Keratinocyte (primary cell): ENCODE measurements around the gene AQP6. TPM values are rescaled to one million over a fixed set of nuclear protein-coding genes. Genes with fewer than 3 reads are reported as not detected.

ENCODE experiments used
- DNase-seq: peaks from one replicate; pipeline ENCODE4 v3.0.0-alpha.2; 2011; ENCODE audit warnings: low read depth, missing footprints, low spot score
- FAIRE-seq: peaks from 2 replicates; lab custom pipeline; 2011; peaks lifted over from hg19 to GRCh38; lab: Jason Lieb, UNC
- H2AFZ ChIP-seq: 2 replicates; pipeline ENCODE4 v1.6.0; 2012; ENCODE audit warnings: low read length, control low read depth, inconsistent platforms; ENCODE audit not compliant: control insufficient read depth
- H3K27ac ChIP-seq: 2 replicates; pipeline ENCODE4 v1.5.1; 2011; ENCODE audit warnings: low read length; ENCODE audit not compliant: control insufficient read depth, insufficient read depth
- H3K27me3 ChIP-seq: 3 replicates; pipeline ENCODE4 v1.6.0; 2011; ENCODE audit warnings: low read length; ENCODE audit not compliant: control insufficient read depth, insufficient read depth; ENCODE audit errors: extremely low read depth
- H3K36me3 ChIP-seq, 2 experiments: 2 replicates in 1 of 2; 3 replicates in 1 of 2; pipeline ENCODE4 v1.5.1; 2011; ENCODE audit warnings: low read length in 2 of 2, mild to moderate bottlenecking in 1 of 2; ENCODE audit not compliant: control insufficient read depth in 2 of 2, insufficient read depth in 2 of 2; ENCODE audit errors: extremely low read depth in 1 of 2
- H3K4me1 ChIP-seq: 3 replicates; pipeline ENCODE4 v1.5.1; 2011; ENCODE audit warnings: low read length; ENCODE audit not compliant: control insufficient read depth, insufficient read depth; ENCODE audit errors: extremely low read depth
- H3K4me2 ChIP-seq: 3 replicates; pipeline ENCODE4 v1.6.0; 2011; ENCODE audit warnings: low read depth, low read length; ENCODE audit not compliant: control insufficient read depth, insufficient read depth; ENCODE audit errors: extremely low read depth
- H3K4me3 ChIP-seq, 3 experiments: fragments of 200-600 bp in 1 of 3; sonication (generic) in 1 of 3; 2 replicates in 2 of 3; 3 replicates in 1 of 3; pipeline ENCODE4 v1.5.1; 2011 to 2016; ENCODE audit warnings: low read length in 3 of 3, mild to moderate bottlenecking in 3 of 3, control low read depth in 2 of 3, inconsistent platforms in 1 of 3, low read depth in 1 of 3, mixed read lengths in 1 of 3, mixed run types in 1 of 3, moderate library complexity in 1 of 3; ENCODE audit not compliant: control insufficient read depth in 2 of 3, insufficient read depth in 2 of 3; ENCODE audit errors: extremely low read depth in 1 of 3
- H3K79me2 ChIP-seq: 2 replicates; pipeline ENCODE4 v1.6.0; 2012; ENCODE audit warnings: low read length; ENCODE audit not compliant: control insufficient read depth, insufficient read depth
- H3K9ac ChIP-seq: 3 replicates; pipeline ENCODE4 v1.6.0; 2011; ENCODE audit warnings: low read length; ENCODE audit not compliant: control insufficient read depth, insufficient read depth; ENCODE audit errors: extremely low read depth
- H3K9me1 ChIP-seq: 3 replicates; pipeline ENCODE4 v1.6.0; 2011; ENCODE audit warnings: low read length; ENCODE audit not compliant: control insufficient read depth, insufficient read depth; ENCODE audit errors: extremely low read depth
- H3K9me3 ChIP-seq: 2 replicates; pipeline ENCODE4 v1.5.1; 2012; ENCODE audit warnings: low read depth, low read length; ENCODE audit not compliant: control insufficient read depth
- H4K20me1 ChIP-seq: 3 replicates; pipeline ENCODE4 v1.6.0; 2011; ENCODE audit warnings: low read length; ENCODE audit not compliant: control insufficient read depth, insufficient read depth; ENCODE audit errors: extremely low read depth
- CTCF ChIP-seq, 3 experiments: IDR thresholded peaks in 1 of 3; conservative IDR thresholded peaks in 1 of 3; optimal IDR thresholded peaks in 1 of 3; 2 replicates in 2 of 3; 3 replicates in 1 of 3; pipeline versions ENCODE3 to v1.5.1; 2011; ENCODE audit warnings: low read length in 3 of 3, mild to moderate bottlenecking in 3 of 3, moderate library complexity in 2 of 3, control low read depth in 1 of 3, inconsistent platforms in 1 of 3; ENCODE audit not compliant: insufficient read depth in 2 of 3; ENCODE audit errors: extremely low read depth in 1 of 3
- EZH2 ChIP-seq: IDR thresholded peaks from one replicate; pipeline ENCODE4 v1.6.1; 2012; ENCODE audit warnings: inconsistent platforms, mild to moderate bottlenecking, low read length, moderate library complexity
- dilution Hi-C: fragments of 300-500 bp; cut with MboI; formaldehyde crosslinking; loops from one replicate; pipeline ENCODE4 v1.7.0; 2020; ENCODE audit warnings: low sequenced_read_pairs; ENCODE audit not compliant: extremely low pct_ligation_motif_present
- polyA plus RNA-seq, 5 experiments: library from polyadenylated mRNA; depleted of rRNA in 3 of 5; stranded (reverse) in 3 of 5; stranded (forward) in 1 of 5; unstranded in 1 of 5; fragments of >200 nt; gene quantifications; 1 replicate in 1 of 5; 2 replicates in 3 of 5; 3 replicates in 1 of 5; pipeline versions ENCODE4 v1.2.1 to v1.2.3, GENCODE V29; 2011 to 2012; ENCODE audit warnings: missing spikeins in 2 of 5, low read depth in 1 of 5, low replicate concordance in 1 of 5

The AQP6 gene
- polyA plus RNA-seq, 1 donor (not counting 4 experiments of a cell fraction or from before 2014, with no cell fraction given), result 0.45 TPM

GRCh38 chr12:49952391-49953055 lies 20.2 kb upstream of the AQP6 start:
- Histone ChIP-seq H3K27me3 (peaks cover 53% of the 10 kb centered on the region), H4K20me1 (no peaks in the 10 kb centered on the region), H3K4me3 (no peak overlapping the region), H3K4me1 (no peaks in the 10 kb centered on the region), H3K27ac (no peak overlapping the region), H3K36me3 (no peaks in the 10 kb centered on the region), H2AFZ (no peak overlapping the region), H3K9me1 (no peaks in the 10 kb centered on the region), H3K79me2 (no peaks in the 10 kb centered on the region), H3K9ac (no peak overlapping the region), H3K9me3 (no peaks in the 10 kb centered on the region), H3K4me2 (no peak overlapping the region)
- FAIRE-seq (no peak), DNase-seq (no peak)
- dilution Hi-C loops, result no loop called here
- TF ChIP-seq EZH2 (no peak), CTCF (optimal IDR thresholded peaks at IDR 0.05 in 1 of 3, IDR thresholded peaks at IDR 0.05 in 1 of 3, conservative IDR thresholded peaks at IDR 0.05 in 1 of 3; ENCODE audit: extremely low read depth in 1 of 3, insufficient read depth in 2 of 3, low read length in 3 of 3) (no peak)

- no peak for TF ChIP-seq CTCF (optimal IDR thresholded peaks at IDR 0.05 in 1 of 3, IDR thresholded peaks at IDR 0.05 in 1 of 3, conservative IDR thresholded peaks at IDR 0.05 in 1 of 3; ENCODE audit: extremely low read depth in 1 of 3, insufficient read depth in 2 of 3, low read length in 3 of 3)
- TF ChIP-seq EZH2, result no peak
- Histone ChIP-seq H3K4me2 (no peak overlapping the region), H3K9me3 (no peaks in the 10 kb centered on the region), H4K20me1 (no peaks in the 10 kb centered on the region), H3K4me3 (no peak overlapping the region), H3K9ac (no peak overlapping the region), H3K79me2 (no peaks in the 10 kb centered on the region), H3K27me3 (peaks cover 60% of the 10 kb centered on the region), H3K36me3 (no peaks in the 10 kb centered on the region), H3K4me1 (no peaks in the 10 kb centered on the region), H3K9me1 (no peaks in the 10 kb centered on the region), H3K27ac (no peak overlapping the region), H2AFZ (no peak overlapping the region)
- dilution Hi-C loops, result no loop called here
- DNase-seq (no peak), FAIRE-seq (no peak)
These were observed 19.6 kb upstream of the AQP6 start for GRCh38 chr12:49953151-49953550.
